Measurements from ENCODE around the gene REXO5.

Gene REXO5

GRCh38 chr16:20899071-20899470 is 92.7 kb downstream of the REXO5 start:
- Histone ChIP-seq H3K79me2 (ENCODE audit: control insufficient read depth, low read length) (peaks cover 62% of the 10 kb centered on the region), H4K20me1 (ENCODE audit: control insufficient read depth, insufficient read depth, low read depth, low read length) (0 out of 2 replicates have a peak, but pooled peaks cover 4% of the 10 kb centered on the region), H3K9me3 (ENCODE audit: control insufficient read depth, insufficient read depth, low read length) (no peaks in the 10 kb centered on the region), H3K27me3 (ENCODE audit: control insufficient read depth, low read length) (no peaks in the 10 kb centered on the region), H3F3A (ENCODE audit: control insufficient read depth, insufficient read depth) (peaks cover 3% of the 10 kb centered on the region; the same call in 1 of the 2 replicates), H3K4me2 (ENCODE audit: low read length) (peak overlapping the region; percentile 82), H3K36me3 (ENCODE audit: control insufficient read depth, low read length) (peaks cover 21% of the 10 kb centered on the region), H3K27ac (ENCODE audit: low read depth, low read length) (no peak overlapping the region), H3K9me2 (replicated peaks; ENCODE audit: control insufficient read depth, low read length) (no peaks in the 10 kb centered on the region), H3K4me3 (ENCODE audit: low read length) (peak overlapping the region; percentile 90), H3K4me1 (ENCODE audit: control insufficient read depth, low read length) (peaks cover 42% of the 10 kb centered on the region)
- TF ChIP-seq EZH2phosphoT487 (IDR thresholded peaks at IDR 0.05; ENCODE audit: borderline replicate concordance, low read length) (no peak), CTCF (IDR thresholded peaks at IDR 0.05; ENCODE audit: low read depth, low read length, poor library complexity, severe bottlenecking) (no peak)
